NCI-H2227 (cell line): ENCODE measurements around the gene CLPSL1.
A peak's percentile ranks its signal among the peaks of the same experiment; 100 is the strongest.
"Not testable (repeated sequence)": the region's sequence is repeated elsewhere in the genome, so short reads cannot be mapped to it uniquely, and the experiment has no call there.

Experiments
- DNase-seq: peaks from one replicate; lab custom pipeline; 2025; ENCODE audit not compliant: unreplicated experiment; lab: John Stamatoyannopoulos, UW

The CLPSL1 gene

GRCh38 chr6:35780719-35781118 is at the start of gene CLPSL1:
TSS of gene CLPSL1 (plus strand) at chr6:35781019. CDS start at chr6:35781111, 92 bp downstream.
- no peak for DNase-seq

DNA sequence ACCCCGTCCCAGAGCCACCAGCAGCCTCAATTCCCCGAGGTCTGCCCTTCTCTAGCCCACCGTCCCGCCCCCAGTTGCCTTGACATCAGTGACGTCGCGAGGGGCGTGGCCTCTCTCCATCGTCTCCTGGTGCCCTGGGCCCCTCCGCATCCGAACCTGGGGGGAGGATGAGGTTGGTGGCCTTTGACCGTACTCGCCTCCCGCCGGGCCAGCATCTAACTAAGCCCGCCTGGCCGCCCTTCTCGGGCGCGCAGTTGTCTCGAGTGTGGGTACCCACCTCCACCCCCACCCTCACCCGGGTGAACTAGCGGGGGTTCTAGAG is 49.4 kb upstream of the CLPSL1 start:
- DNase-seq, result peak; percentile 97

- peak; percentile 95 for DNase-seq
Measured at GRCh38 chr6:35731736-35732532, 48.9 kb upstream of the CLPSL1 start.

DNA sequence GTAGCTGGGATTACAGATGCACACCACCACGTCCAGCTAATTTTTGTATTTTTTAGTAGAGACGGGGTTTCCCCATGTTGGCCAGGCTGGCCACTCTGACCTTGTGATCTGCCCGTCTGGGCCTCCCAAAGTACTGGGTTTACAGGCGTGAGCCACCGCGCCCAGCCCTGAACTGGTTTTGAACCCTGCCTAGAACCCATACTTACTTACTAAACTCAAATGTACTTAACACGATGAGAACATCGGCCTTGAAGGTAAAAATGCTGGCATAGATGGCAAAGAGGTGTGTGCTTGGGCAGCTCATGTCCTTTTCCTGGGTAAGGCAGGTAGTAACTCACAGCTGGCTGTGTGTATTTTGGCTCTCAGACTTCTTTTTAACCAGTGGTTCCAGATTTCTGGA is 47.2 kb upstream of the CLPSL1 start:
- DNase-seq, result no peak

- DNase-seq, result not testable (repeated sequence)
Measured at GRCh38 chr6:35734319-35734718, 46.5 kb upstream of the CLPSL1 start.

- DNase-seq, result no peak
Measured at GRCh38 chr6:35735452-35735851, 45.4 kb upstream of the CLPSL1 start.

DNA sequence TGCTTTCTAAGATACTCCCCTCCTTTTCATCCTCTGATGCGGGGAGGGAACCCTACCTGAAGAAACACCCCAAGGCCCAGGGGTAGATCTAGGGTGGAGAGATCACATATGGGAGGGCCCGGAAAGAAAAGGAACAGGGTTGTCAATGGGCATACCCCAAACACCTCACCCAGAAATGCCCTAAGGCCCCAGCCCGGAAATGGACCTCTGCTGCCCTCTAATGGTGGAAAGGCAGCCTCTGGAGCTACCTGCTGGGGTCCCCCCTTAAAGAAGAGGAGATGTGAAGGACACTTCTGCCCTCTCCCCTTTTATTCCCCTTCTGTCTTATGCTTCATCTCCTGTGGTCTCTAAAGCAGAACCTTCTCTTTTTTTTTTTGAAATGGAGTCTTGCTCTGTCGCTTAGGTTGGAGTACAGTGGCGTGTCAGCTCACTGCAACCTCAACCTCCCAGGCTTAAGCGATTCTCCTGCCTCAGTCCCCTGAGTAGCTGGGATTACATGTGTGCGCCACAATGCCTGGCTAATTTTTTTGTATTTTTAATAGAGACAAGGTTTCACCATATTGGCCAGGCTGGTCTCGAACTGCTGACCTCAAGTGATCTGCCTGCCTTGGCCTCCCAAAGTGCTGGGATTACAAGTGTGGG is 44.4 kb upstream of the CLPSL1 start:
- DNase-seq, result peak; percentile 81

DNA sequence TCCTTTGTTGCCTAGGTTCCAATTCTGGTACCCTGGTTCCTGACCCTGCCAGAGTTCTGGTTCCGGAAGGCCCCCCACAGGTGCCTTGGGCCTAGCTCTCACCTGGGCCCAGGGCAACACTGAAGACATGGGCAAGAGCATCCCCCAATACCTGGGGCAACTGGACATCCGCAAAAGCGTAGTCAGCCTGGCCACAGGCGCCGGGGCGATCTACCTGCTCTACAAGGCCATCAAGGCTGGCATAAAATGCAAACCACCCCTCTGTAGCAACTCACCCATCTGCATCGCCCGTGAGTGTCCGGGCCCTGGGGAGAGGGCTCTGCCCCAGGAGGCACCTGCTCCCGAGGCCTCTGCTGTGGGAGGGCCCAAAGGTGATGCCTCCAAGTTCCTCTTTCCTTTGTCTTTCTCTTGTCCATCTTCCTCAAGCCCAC is 43.8 kb upstream of the CLPSL1 start, which contains the start of gene ARMC12:
ARMC12 (plus strand) TSS at position 51 of the 431 bp plus-strand sequence; CDS start at position 128, 77 bp downstream.
- DNase-seq, result no peak

DNA sequence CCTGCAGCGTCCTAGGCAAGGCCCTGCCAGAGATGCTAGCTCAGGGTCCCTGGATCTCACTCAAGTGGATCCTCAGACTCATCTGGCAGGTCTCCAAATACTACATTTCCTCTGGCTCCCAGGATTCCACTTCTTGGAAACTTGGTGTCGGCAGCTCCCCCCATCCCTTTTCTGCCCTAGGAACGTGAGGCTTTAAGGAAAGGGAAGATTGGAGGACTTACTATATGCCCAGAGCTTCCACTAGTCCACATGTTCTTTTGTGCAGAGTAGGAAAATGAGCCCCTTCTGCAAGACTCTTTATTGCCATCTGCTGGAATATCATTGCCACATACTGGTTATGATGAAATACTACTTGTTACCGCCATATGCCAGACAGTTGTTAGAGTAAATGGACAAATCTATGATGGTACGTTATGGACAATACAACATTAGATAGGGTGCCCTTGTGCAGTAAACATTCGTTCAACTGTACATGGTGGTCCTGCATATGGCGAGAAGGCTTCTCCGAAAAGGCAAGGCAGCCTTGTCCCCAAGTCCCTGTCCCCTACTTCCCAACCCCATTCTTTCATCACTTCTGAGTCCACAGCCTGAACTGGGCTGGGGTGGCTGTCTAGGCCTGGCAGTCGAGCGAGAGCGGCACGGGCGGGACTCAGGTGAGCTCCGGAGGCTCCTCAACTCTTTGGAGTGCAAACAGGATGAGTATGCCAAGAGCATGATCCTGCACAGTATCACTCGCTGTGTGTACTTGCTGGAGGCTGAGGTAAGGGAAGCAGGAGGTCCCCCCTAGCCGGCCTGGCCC is 43.2 kb upstream of the CLPSL1 start:
- peak; percentile 88 for DNase-seq

- peak; percentile 16 for DNase-seq
Measured at GRCh38 chr6:35739645-35740524, 40.9 kb upstream of the CLPSL1 start.

DNA sequence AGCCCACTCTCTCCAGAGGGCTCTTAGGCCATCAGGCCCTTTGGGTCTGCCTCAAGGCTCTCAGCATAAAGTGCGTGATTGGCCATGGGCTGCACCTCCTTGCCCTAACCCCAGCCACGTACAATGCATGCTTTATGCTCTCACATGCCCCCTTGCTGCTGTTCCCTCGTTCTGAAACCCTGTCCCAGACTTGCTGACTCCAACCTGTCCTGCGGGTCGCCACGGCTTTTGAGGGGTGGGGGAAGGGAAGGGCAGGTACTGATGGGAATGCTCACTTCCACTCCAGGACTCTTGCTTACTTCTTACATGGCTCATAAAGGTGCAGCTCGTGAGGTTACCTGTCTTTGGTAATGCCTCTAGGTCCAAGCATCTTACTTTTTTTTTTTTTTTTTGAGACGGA is 38.0 kb upstream of the CLPSL1 start:
- no peak for DNase-seq

DNA sequence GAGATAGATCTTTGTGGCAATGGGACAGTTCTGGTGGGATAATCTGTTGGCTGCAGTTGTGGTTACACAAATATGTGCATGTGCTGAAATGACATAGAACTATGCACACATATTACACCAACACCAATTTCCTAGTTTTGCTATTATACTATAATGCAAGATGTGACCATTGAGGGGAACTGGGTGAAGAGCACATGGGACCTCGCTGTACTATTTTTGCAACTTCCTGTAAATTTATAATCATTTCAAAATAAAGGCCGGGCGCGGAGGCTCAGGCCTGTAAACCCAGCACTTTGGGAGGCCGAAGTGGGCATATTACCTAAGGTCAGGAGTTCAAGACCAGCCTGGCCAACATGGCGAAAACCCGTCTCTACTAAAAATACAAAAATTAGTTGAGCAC is 35.3 kb upstream of the CLPSL1 start:
- DNase-seq, result no peak

DNA sequence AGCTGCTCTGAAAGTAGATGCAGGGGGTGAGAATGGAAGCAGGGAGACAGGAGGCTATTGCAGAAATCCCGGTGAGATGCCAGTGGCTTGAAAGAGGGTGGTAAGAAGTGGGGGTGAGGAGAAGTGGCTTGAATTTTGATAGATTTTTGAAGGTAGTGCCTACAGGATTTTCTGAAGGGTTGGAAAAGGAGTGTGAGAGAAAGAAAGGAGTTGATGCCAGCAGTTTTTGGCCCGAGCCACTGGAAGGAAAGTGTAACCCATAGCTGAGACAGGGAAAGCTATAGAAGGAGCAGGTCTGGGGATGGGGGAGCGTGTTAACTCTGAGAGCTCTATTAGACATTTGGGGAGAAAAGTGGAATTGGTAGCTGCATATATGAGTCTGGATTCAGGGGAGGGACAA is 34.3 kb upstream of the CLPSL1 start:
- DNase-seq, result no peak

DNA sequence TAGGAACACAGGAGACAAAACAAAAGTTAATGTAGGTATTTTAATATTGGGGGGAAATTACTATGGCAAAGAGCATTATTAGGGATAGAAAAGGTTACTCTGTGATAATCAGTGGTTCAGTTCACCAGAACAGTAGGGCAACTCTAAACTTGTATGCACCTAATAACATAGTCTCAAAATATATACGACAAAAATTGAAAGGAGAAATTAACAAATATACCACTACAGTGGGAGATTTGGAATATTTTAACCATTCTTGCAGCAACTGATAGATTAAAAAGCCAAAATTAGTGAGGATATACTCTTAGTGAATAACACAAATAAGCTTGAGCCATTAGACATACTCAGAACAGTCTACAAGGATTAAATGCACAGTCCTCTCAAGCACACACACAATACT is 32.9 kb upstream of the CLPSL1 start:
- no peak for DNase-seq

GRCh38 chr6:35750557-35750956 is 30.3 kb upstream of the CLPSL1 start:
- no peak for DNase-seq

DNA sequence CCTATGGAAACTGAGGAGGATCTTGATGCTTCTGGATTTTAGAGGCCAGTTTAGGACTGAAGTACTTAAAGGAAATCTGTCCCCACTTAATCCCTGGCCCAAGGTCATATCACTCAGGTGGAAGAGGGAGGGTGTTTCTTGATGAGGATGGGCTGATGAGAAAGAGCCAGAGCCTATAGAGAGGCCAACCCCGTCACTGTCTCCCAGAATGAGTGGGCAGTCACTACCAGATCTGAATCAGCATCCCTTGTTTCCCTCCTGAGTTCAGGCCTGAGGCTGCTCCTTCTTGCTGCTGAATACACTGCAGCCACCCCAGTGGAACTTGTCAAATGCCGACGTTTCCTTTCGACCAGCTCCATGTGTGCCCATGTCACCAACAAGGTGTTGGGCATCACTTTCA is 29.2 kb upstream of the CLPSL1 start:
- DNase-seq, result no peak

- no peak for DNase-seq
Measured at GRCh38 chr6:35752330-35752729, 28.5 kb upstream of the CLPSL1 start.

DNA sequence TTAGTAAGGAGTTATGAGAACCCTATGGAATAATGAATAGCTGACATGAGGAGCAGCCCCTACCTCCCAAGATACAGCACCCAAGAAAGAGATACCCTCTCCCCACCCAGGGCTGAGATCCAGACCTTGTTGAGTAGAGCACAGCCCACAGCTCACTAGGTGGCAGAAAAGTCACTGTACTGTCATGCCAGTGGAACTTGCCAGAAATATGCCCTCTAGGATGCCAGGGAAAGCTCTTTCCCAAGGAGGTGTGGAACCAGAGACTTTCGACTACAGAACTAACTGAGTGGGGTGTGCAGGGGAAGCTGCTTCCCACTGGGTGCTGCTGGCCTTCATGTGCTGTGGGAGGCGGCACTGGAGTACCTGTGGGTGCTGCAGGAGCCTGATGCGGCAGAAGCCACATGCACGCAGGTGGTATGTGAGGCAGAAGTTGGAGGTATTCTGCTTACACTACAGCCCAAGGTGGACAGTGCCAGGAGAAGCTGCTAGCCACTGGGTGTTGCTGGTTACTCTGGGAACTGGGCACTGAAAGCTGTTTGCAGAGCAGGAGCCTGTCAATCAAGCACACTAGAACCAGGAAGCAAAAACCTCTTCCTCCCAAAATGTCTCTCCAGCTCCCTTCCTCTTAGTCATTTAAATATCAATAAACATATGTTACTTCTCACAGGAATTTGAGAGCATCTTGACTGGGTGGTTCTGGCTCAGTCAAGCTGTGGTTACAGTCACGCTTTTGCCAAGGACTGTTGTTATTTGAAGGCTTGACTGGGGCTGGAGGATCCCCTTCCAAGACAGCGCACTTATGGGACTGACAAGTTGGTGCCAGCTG is 26.2 kb upstream of the CLPSL1 start:
- DNase-seq, result no peak

DNA sequence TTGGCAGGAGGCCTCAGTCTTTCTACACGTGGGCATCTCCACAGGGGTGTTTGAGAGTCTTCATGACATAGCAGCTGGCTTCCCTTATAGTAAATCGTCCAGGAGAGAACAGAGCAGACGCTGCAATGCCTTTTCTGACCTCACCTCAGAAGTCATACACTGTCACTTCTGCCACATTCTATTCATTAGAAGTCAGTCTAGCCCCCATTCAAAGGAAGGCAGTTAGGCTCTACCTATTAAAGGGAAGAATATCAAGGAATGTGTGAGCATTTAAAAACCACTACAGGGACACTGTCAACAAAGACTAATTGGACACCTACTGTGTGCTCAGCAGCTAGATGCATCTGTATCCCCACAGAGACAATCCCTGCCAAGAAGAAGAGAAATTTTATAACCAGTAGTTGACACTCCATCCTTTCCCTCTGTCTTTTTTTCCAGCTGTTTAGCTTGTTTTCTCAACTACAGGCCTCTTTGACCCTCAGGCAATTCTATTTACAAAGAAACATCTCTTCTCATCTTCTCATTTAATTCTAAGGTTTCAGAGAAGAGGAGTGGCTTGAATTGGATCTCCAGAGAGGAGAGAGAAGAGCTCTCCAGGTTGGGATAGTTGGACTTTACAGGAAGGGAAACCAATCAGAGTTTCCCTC is 25.4 kb upstream of the CLPSL1 start:
- peak; percentile 16 for DNase-seq
